AG04450 (cell line): ENCODE data around the gene PRKAA2. TPM values are rescaled to one million over a fixed set of nuclear protein-coding genes. Genes with fewer than 3 reads are reported as not detected.

Source experiments
- CTCF ChIA-PET: fragments of 300-600, 350-600 bp; formaldehyde crosslinking; extraction: SDS; loops from one replicate; lab custom pipeline; 2022; ENCODE audit warnings: antibody characterized with exemption, inconsistent platforms; lab: Charles Lee
- POLR2A ChIA-PET: fragments of 350-600 bp; formaldehyde crosslinking; extraction: SDS; loops from one replicate; lab custom pipeline; 2021; ENCODE audit warnings: antibody characterized with exemption, inconsistent platforms; lab: Yijun Ruan, JAX
- DNase-seq: peaks from one replicate; pipeline ENCODE4 v3.0.0-alpha.2; 2011; ENCODE audit warnings: low read depth, low spot score
- H3K27ac ChIP-seq: one replicate; pipeline ENCODE4 v1.5.1; 2012; ENCODE audit warnings: low read depth, low read length, control low read depth
- H3K27me3 ChIP-seq: one replicate; pipeline ENCODE4 v1.6.0; 2012; ENCODE audit warnings: low read length; ENCODE audit not compliant: control insufficient read depth, insufficient read depth
- H3K4me3 ChIP-seq: 2 replicates; pipeline ENCODE4 v1.5.1; 2011; ENCODE audit warnings: mild to moderate bottlenecking, low read depth, low read length, control low read depth
- H3K9me3 ChIP-seq: 2 replicates; pipeline ENCODE4 v1.5.1; 2012; ENCODE audit warnings: low read length; ENCODE audit not compliant: control insufficient read depth, insufficient read depth
- polyA plus RNA-seq: library from polyadenylated mRNA; depleted of rRNA; stranded (reverse); fragments of >200 nt; gene quantifications from 2 replicates; pipeline ENCODE4 v1.2.3, GENCODE V29; 2011
- TF ChIP-seq, protein P1 (sequence below): IDR thresholded peaks from 2 replicates; pipeline ENCODE4 v1.5.1; 2011; ENCODE audit warnings: low read depth, low read length, control low read depth, inconsistent platforms

PRKAA2 gene
- polyA plus RNA-seq, 1 experiment: 4.7 TPM

DNA sequence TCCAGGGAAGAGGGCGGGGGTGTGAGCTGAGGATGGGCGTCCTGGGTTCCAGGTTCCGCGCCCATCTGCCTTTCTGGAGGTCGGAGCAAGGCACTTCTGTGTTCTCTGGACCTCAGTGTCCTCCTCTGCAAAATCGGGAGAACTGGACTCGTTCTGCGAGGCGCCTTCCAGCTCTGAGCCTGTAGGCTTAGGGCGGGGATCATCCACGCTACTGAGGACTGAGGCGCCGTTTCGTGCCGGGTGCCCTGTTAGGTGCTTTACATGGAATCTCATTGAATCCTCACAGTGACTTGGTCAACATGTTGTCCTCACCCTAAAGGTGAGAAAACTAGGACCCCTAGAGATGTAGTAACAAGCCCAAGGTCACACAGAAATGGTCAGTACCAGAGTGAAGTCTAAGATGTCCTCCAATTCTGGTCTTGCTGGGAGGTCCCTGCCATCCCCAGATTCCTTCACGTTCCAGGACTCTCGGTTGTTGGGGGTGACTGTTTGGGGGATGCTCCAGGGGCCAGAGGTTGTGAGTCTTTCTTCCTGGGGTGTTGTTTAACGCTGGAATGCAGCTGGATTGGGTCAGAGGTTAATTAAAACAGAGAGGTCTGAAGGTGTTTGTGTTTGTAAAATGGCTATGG, 677 bp downstream of the PRKAA2 start:
- peak overlapping the region; percentile 75 for H3K4me3 ChIP-seq
- H3K9me3 ChIP-seq: no peaks in the 10 kb centered on the region
- no peaks in the 10 kb centered on the region for H3K27me3 ChIP-seq
- ChIA-PET CTCF (interaction anchor here (0.6 to 0.9 kb wide), 2 partner anchors 43 to 51 kb away, joined by 3 read pairs; no protein-coding TSS in a partner anchor), POLR2A (no interaction called here)
- no peak overlapping the region for H3K27ac ChIP-seq
- no peak for DNase-seq
- TF ChIP-seq, protein P1, sequence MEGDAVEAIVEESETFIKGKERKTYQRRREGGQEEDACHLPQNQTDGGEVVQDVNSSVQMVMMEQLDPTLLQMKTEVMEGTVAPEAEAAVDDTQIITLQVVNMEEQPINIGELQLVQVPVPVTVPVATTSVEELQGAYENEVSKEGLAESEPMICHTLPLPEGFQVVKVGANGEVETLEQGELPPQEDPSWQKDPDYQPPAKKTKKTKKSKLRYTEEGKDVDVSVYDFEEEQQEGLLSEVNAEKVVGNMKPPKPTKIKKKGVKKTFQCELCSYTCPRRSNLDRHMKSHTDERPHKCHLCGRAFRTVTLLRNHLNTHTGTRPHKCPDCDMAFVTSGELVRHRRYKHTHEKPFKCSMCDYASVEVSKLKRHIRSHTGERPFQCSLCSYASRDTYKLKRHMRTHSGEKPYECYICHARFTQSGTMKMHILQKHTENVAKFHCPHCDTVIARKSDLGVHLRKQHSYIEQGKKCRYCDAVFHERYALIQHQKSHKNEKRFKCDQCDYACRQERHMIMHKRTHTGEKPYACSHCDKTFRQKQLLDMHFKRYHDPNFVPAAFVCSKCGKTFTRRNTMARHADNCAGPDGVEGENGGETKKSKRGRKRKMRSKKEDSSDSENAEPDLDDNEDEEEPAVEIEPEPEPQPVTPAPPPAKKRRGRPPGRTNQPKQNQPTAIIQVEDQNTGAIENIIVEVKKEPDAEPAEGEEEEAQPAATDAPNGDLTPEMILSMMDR: no peak

DNA sequence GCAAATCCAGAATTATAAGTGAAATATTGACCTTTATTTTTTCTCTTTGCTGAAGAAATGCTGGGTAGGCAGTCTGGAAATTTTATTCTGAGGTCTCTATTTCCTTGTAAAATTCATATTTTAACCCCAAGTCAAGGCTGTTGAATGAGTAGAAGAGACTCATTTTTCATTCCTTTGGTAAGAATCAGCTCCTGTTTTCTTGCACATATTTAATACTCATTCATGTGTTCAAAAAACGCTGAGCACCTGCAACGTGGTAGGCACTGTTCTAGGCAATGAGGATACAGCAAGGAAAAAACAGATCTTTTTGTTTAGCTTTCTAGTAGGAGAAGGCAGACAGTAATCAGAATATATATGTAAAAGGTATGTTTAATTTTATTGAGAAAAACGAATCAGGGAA, 1.5 kb downstream of the PRKAA2 start:
- DNase-seq: no peak
- ChIA-PET POLR2A (no interaction called here), CTCF (no interaction called here)
- H3K9me3 ChIP-seq: no peaks in the 10 kb centered on the region
- no peak overlapping the region for H3K4me3 ChIP-seq
- TF ChIP-seq, protein P1: no peak
- no peak overlapping the region for H3K27ac ChIP-seq
- H3K27me3 ChIP-seq: no peaks in the 10 kb centered on the region

DNA sequence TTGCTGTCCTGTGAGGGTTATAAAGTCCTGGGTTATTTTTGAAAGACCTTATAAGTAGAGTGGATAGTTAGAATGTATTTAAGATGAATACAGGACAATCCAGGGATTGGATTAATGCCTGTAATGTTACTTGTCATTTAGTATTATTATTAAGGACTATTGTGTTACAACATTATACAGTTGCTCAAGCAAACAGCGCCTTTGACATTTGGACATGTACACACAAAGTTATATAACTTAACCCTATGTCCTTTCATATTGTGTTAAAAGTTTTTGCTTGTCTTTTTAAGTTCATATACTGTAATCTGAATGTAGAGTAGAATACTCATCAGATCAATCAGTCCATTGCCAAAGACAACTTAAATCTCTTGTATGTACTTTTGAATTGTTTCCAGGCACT, 2.0 kb downstream of the PRKAA2 start:
- POLR2A ChIA-PET: no interaction called here
- H3K27ac ChIP-seq: no peak overlapping the region
- CTCF ChIA-PET: no interaction called here
- no peak overlapping the region for H3K4me3 ChIP-seq
- no peaks in the 10 kb centered on the region for H3K9me3 ChIP-seq
- DNase-seq: no peak
- TF ChIP-seq, protein P1: no peak
- H3K27me3 ChIP-seq: no peaks in the 10 kb centered on the region

DNA sequence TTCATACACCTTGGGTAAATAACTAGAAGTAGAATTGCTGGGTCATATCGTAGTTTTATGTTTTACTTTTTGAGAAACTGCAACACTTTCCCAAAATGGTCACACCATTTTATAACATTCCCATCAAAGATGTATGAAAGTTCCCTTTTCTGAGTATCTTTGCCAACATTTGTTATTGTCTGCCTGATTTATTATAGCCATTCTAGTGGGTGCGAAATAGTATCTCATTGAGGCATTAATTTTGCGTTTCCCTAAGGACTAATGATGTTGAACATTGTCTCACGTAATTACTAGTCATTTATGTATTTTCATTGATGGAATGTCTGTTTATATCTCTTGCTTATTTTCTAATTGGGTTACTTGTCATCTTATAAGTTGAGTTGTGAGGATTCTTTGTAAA, 3.4 kb downstream of the PRKAA2 start:
- Histone ChIP-seq H3K4me3 (no peak overlapping the region), H3K27me3 (no peaks in the 10 kb centered on the region), H3K9me3 (no peaks in the 10 kb centered on the region), H3K27ac (no peak overlapping the region)
- no peak for DNase-seq
- ChIA-PET POLR2A (no interaction called here), CTCF (no interaction called here)
- TF ChIP-seq, protein P1: no peak

DNA sequence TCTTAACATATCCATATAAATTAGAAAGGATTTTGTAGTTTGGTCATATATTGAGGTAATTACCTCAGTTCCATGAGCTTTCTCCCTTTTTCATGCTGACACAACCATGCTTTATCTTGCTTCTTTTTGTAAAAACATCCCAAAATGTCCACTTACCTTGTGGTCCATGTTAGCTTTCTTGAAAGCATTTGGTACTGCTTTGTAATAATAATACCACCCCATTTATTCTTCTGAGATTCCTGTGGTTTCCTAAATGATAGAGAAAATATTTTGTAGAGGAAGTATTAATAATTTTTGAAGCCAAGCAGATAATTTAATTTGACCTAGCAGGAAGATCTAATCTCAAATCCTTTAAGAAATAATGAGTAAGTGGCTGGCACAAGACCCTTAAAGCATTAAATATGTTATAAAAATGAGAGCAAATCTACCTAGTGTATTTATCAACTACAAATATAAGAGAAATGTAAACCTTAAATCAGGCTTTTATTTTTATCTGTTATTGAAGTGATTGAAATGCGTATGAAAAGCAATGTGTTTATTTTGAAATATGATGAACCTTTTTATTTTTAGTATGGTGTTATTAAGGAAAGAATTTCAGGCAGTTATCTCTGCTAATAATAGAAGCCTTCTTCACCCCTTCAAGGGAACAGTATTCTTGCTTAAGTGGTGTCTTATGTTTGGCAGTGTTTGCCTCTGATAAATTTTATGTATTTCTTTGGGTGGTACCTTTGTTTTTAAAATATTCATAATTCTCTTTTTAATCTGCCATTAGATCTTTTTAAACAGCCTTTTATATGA, 9.2 kb downstream of the PRKAA2 start:
- DNase-seq: no peak
- POLR2A ChIA-PET: interaction anchor here (0.6 kb wide), 1 partner anchor 83 kb away, joined by 3 read pairs; no protein-coding TSS in a partner anchor

More for the DNA sequence above, 9.2 kb downstream of the PRKAA2 start:
- Histone ChIP-seq H3K9me3 (no peaks in the 10 kb centered on the region), H3K4me3 (no peak overlapping the region), H3K27me3 (no peaks in the 10 kb centered on the region), H3K27ac (no peak overlapping the region)
- CTCF ChIA-PET: interaction anchor here (0.5 to 1.4 kb wide), 2 partner anchors 17 to 55 kb away, joined by 3 to 4 read pairs; no protein-coding TSS in a partner anchor
- TF ChIP-seq, protein P1: no peak
